Calu3 (cell line): Measurements from ENCODE around the gene RRAS2. TPM values are rescaled to one million over a fixed set of nuclear protein-coding genes. Genes with fewer than 3 reads are reported as not detected.
A peak's percentile ranks its signal among the peaks of the same experiment; 100 is the strongest.

Source experiments
- BruUV-seq: library from RNA; stranded (reverse); fragments of 400-500 nt; replicated peaks from 2 replicates; lab custom pipeline; 2021; lab: Mats Ljungman, UMichigan
- CTCF ChIA-PET: fragments of 300-600 bp; sonication (Branson Sonifier 250); formaldehyde crosslinking; loops from one replicate; lab custom pipeline; 2022; ENCODE audit warnings: antibody characterized with exemption; lab: Charles Lee
- DNase-seq: peaks from one replicate; pipeline ENCODE4 v3.0.0; 2022
- H3K27ac Mint-ChIP-seq: one replicate; pipeline ENCODE4 v1.8.0; 2022; ENCODE audit warnings: mixed read lengths; ENCODE audit not compliant: unreplicated experiment
- H3K27me3 Mint-ChIP-seq: one replicate; pipeline ENCODE4 v1.8.0; 2022; ENCODE audit warnings: mixed read lengths; ENCODE audit not compliant: unreplicated experiment
- H3K36me3 Mint-ChIP-seq: one replicate; pipeline ENCODE4 v1.8.0; 2022; ENCODE audit warnings: mild to moderate bottlenecking, moderate library complexity, mixed read lengths; ENCODE audit not compliant: insufficient read depth, unreplicated experiment
- H3K4me1 Mint-ChIP-seq: one replicate; pipeline ENCODE4 v1.8.0; 2022; ENCODE audit warnings: mild to moderate bottlenecking, low read depth, mixed read lengths; ENCODE audit not compliant: unreplicated experiment
- H3K4me3 Mint-ChIP-seq: one replicate; pipeline ENCODE4 v1.8.0; 2022; ENCODE audit warnings: mild to moderate bottlenecking, low read depth, moderate library complexity, mixed read lengths; ENCODE audit not compliant: unreplicated experiment
- H3K9me3 Mint-ChIP-seq: one replicate; pipeline ENCODE4 v1.8.0; 2022; ENCODE audit warnings: low read depth, mixed read lengths; ENCODE audit not compliant: unreplicated experiment
- intact Hi-C: fragments of 100-400 bp; cut with micrococcal nuclease; formaldehyde crosslinking; loops from one replicate; pipeline ENCODE4 v1.10.0; 2022; ENCODE audit not compliant: unreplicated experiment
- total RNA-seq: library from RNA; stranded (reverse); gene quantifications from 2 replicates; pipeline ENCODE4 v1.2.3, GENCODE V29; 2022
- TF ChIP-seq, protein P1 (sequence below): fragments of 200-600 bp; IDR thresholded peaks from one replicate; pipeline ENCODE4 v1.8.0; 2022; ENCODE audit warnings: antibody characterized with exemption; ENCODE audit not compliant: unreplicated experiment

Gene RRAS2
- total RNA-seq, 1 experiment from 2014 or later: 42.8 TPM

DNA sequence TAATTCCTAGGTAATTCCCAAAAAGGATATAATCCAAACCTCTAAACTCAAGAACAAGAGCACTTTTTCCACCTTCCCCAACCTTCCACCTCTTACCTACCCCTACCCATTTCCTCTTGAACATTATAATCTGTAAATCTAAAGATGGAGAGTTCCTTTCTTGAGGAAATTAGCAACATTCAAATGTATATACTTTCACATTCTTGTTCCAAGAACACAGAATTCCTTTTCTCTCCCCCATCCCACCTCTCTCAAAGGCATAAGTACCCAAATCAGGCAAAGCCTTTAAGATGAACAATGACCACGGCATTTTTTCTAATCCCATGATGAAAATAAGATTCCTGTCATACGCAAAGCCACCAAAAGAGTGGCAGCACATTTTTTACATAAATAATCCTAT is 18.3 kb downstream of the RRAS2 start:
- no peak overlapping the region for H3K4me3 Mint-ChIP-seq
- peaks cover 9% of the 10 kb centered on the region for H3K9me3 Mint-ChIP-seq
- H3K4me1 Mint-ChIP-seq: peaks cover 16% of the 10 kb centered on the region
- CTCF ChIA-PET: no interaction called here
- TF ChIP-seq, protein P1, sequence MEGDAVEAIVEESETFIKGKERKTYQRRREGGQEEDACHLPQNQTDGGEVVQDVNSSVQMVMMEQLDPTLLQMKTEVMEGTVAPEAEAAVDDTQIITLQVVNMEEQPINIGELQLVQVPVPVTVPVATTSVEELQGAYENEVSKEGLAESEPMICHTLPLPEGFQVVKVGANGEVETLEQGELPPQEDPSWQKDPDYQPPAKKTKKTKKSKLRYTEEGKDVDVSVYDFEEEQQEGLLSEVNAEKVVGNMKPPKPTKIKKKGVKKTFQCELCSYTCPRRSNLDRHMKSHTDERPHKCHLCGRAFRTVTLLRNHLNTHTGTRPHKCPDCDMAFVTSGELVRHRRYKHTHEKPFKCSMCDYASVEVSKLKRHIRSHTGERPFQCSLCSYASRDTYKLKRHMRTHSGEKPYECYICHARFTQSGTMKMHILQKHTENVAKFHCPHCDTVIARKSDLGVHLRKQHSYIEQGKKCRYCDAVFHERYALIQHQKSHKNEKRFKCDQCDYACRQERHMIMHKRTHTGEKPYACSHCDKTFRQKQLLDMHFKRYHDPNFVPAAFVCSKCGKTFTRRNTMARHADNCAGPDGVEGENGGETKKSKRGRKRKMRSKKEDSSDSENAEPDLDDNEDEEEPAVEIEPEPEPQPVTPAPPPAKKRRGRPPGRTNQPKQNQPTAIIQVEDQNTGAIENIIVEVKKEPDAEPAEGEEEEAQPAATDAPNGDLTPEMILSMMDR: no peak
- DNase-seq: no peak
- no peaks in the 10 kb centered on the region for H3K27me3 Mint-ChIP-seq
- H3K27ac Mint-ChIP-seq: no peak overlapping the region
- intact Hi-C loops: no loop called here
- no peaks in the 10 kb centered on the region for H3K36me3 Mint-ChIP-seq
- BruUV-seq: no TSS peak

DNA sequence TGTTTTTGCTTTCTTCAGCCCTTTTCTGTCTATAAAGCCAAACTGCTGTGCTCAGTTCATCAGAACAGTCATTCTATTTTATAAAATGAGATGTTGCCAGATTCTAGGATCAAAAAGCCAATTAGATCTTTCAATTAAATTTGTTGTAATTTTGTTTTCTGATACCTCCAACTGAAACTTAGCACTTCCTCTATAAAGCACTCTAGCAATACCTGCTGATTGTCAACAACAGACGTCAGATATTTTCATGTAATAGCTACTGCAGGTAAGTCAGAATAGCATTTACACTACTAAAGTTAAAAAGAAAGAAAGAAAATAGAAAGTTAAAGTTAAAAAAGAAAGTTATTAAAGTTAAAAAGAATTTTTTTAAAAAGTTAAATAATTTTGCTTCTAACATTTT is 19.6 kb downstream of the RRAS2 start:
- BruUV-seq: no TSS peak
- DNase-seq: no peak
- H3K4me1 Mint-ChIP-seq: peaks cover 25% of the 10 kb centered on the region
- H3K9me3 Mint-ChIP-seq: peaks cover 9% of the 10 kb centered on the region
- CTCF ChIA-PET: interaction anchor here (1.0 kb wide), 1 partner anchor 31 kb away, joined by 3 read pairs; no protein-coding TSS in a partner anchor
- H3K27me3 Mint-ChIP-seq: no peaks in the 10 kb centered on the region
- intact Hi-C loops: no loop called here
- H3K27ac Mint-ChIP-seq: no peak overlapping the region
- no peak overlapping the region for H3K4me3 Mint-ChIP-seq
- TF ChIP-seq, protein P1: no peak
- no peaks in the 10 kb centered on the region for H3K36me3 Mint-ChIP-seq

DNA sequence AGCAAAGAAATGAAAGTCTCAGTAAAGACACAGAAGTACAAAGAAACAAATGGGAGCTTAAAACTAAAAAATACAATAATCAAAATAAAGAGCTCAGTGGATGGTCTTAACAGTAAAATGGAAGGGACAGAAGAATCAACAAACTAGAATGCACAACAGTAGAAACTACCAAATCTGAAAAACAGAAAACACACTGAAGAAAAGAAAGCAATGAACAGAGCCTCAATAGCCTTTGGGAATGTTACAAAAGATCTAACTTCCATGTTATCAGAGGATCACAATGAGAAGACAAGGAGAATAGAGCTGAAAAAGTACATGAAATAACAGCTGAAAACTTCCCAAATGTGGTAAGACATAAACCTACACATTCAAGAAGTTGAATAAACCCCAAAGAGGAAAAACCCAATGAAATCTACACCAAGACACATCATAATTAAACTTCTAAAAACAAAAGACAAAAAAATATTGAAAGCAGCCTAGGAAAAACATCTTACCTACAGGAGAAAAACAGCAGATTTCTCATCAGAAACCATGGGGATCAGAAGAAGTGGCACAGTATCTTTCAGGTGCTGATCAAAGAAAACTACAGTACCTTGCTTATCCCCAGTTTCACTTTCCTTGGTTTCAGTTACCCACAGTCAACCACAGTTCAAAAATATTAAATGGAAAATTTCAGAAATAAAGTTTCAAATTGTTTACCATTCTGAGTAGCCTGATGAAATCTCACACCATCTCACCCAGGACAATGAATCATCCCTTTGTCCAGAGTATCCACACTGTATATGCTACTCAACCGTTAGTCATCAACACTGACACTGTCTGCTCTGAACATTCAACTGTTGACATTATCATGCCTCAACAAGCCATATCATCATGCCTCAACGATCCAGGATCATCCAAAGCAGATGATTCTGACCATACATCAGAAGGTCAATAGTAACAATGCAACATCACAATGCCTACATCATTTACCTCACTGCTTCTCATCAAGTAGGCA is 22.2 kb downstream of the RRAS2 start:
- Mint-ChIP-seq H3K4me1 (peaks cover 25% of the 10 kb centered on the region), H3K9me3 (peaks cover 9% of the 10 kb centered on the region), H3K27me3 (no peaks in the 10 kb centered on the region), H3K27ac (peak overlapping the region; percentile 73), H3K4me3 (no peak overlapping the region), H3K36me3 (no peaks in the 10 kb centered on the region)
- TF ChIP-seq, protein P1: no peak
- intact Hi-C loops: no loop called here
- BruUV-seq: no TSS peak
- DNase-seq: no peak
- CTCF ChIA-PET: no interaction called here

DNA sequence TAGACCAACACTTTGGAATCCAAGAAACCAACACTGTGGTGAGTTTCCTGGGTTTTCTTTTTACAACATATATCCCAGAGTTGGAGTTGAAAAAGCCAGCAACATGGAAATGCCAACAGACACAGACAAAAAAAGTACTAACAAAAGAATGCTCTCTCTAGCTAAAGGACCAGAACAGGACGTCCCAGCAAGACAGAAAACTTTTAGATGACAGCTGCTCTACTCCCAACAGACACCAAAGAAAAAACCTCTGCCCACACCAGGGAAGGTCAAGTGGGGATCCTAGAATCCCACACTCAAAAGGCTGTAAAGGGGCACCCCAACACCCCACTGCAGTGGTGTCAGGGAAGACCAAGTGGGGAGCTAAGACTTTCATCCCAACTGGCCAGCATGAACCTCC is 23.3 kb downstream of the RRAS2 start:
- Mint-ChIP-seq H3K9me3 (peaks cover 9% of the 10 kb centered on the region), H3K36me3 (no peaks in the 10 kb centered on the region), H3K4me1 (peaks cover 25% of the 10 kb centered on the region), H3K4me3 (no peak overlapping the region), H3K27me3 (no peaks in the 10 kb centered on the region), H3K27ac (peak overlapping the region; percentile 73)
- TF ChIP-seq, protein P1: no peak
- BruUV-seq: no TSS peak
- no peak for DNase-seq
- CTCF ChIA-PET: no interaction called here
- intact Hi-C loops: no loop called here
